Mucosa of descending colon (tissue), 3 donors: ENCODE data around the gene NDE1. TPM values are rescaled to one million over a fixed set of nuclear protein-coding genes. Genes with fewer than 3 reads are reported as not detected.

Experiments
- ATAC-seq: fragments of 200-7000 bp; cut with Tn5 transposase; one replicate; pipeline ENCODE4 v1.9.1; 2020; ENCODE audit warnings: mild to moderate bottlenecking, moderate library complexity
- DNase-seq, 3 donors: peaks; one replicate each; pipeline ENCODE4 v3.0.0-alpha.2; 2020
- H3K36me3 ChIP-seq: fragments of 200-600 bp; one replicate; pipeline ENCODE4 v1.8.0; 2021; ENCODE audit warnings: low read depth, mild to moderate bottlenecking
- H3K4me1 ChIP-seq: fragments of 200-600 bp; one replicate; pipeline ENCODE4 v1.8.0; 2021; ENCODE audit warnings: low read depth, mild to moderate bottlenecking
- H3K4me3 ChIP-seq: fragments of 200-600 bp; one replicate; pipeline ENCODE4 v1.8.0; 2021; ENCODE audit warnings: mild to moderate bottlenecking
- H3K9me3 ChIP-seq: fragments of 200-600 bp; one replicate; pipeline ENCODE4 v1.8.0; 2021; ENCODE audit warnings: mild to moderate bottlenecking
- CTCF ChIP-seq: fragments of 200-600 bp; IDR thresholded peaks from one replicate; pipeline ENCODE4 v1.8.0; 2022; ENCODE audit warnings: antibody characterized with exemption, mild to moderate bottlenecking
- intact Hi-C, 2 donors: fragments of 100-400 bp; cut with DNase I in 1 of 2; cut with micrococcal nuclease in 1 of 2; formaldehyde crosslinking; loops; one replicate each; pipeline versions ENCODE4 v1.11.0 to v1.11.1; 2022; cut with DNase I, micrococcal nuclease
- total RNA-seq, 3 donors: library from RNA; stranded (reverse); fragmentation: NEBNext Ultra II Directional in 2 of 3; extraction: Animal tissue kit (Norgen Biotek cat#: 25700) in 2 of 3; gene quantifications; one replicate each; pipeline versions ENCODE4 v1.2.1 to v1.2.4, GENCODE V29; 2021 to 2023
- donor health status: DM: no; HTN: no; CAD: no; lungs with moderate emphysema.
- donor health status: DM: no; HTN: no; CAD: no.
- donor health status: DM: no; HTN: yes; CAD: no.

Gene NDE1
- total RNA-seq, 3 donors from 2014 or later, result 27.2 to 46.6 (median 33.9) TPM

- no peaks in the 10 kb centered on the region for H3K9me3 ChIP-seq
- ATAC-seq, result no peak
- no peak for DNase-seq
- H3K36me3 ChIP-seq, result no peaks in the 10 kb centered on the region
- H3K4me3 ChIP-seq, result no peak overlapping the region
- TF ChIP-seq CTCF, result no peak
- intact Hi-C loops, result no loop called here
- peaks cover 27% of the 10 kb centered on the region for H3K4me1 ChIP-seq
These were observed 9.1 kb upstream of the NDE1 start for GRCh38 chr16:15640966-15641365.

GRCh38 chr16:15641753-15642556 lies 8.1 kb upstream of the NDE1 start:
- Histone ChIP-seq H3K4me1 (peaks cover 27% of the 10 kb centered on the region), H3K36me3 (no peaks in the 10 kb centered on the region), H3K9me3 (no peaks in the 10 kb centered on the region), H3K4me3 (peak overlapping the region; percentile 80)
- intact Hi-C loops, result no loop called here
- ATAC-seq (no peak), DNase-seq (no peak)
- TF ChIP-seq CTCF, result no peak

- Histone ChIP-seq H3K4me3 (peak overlapping the region; percentile 80), H3K4me1 (peaks cover 27% of the 10 kb centered on the region), H3K9me3 (no peaks in the 10 kb centered on the region), H3K36me3 (no peaks in the 10 kb centered on the region)
- peak; percentile 67 for ATAC-seq
- peak; percentile 79 to 91 (median 85) for DNase-seq
- TF ChIP-seq CTCF, result no peak
- intact Hi-C loops, result no loop called here
These were observed 7.4 kb upstream of the NDE1 start for GRCh38 chr16:15642557-15643047.

GRCh38 chr16:15643048-15643945 lies 6.7 kb upstream of the NDE1 start, which contains the start of gene MARF1:
MARF1 (minus strand) TSS chr16:15643154; CDS start chr16:15639233, 3,921 bp downstream.
- TF ChIP-seq CTCF, result peak; percentile 24
- H3K4me3 ChIP-seq, result peak within 1 kb of the TSS; percentile 80
- intact Hi-C loops, result no loop called here
- DNase-seq, result peak; percentile 99 to 100 (median 99)
- peaks cover 27% of the 10 kb centered on the region for H3K4me1 ChIP-seq
- no peaks in the 10 kb centered on the region for H3K9me3 ChIP-seq
- H3K36me3 ChIP-seq, result no peaks in the 10 kb centered on the region
- peak; percentile 97 for ATAC-seq

- DNase-seq (no peak), ATAC-seq (no peak)
- H3K9me3 ChIP-seq, result no peaks in the 10 kb centered on the region
- intact Hi-C loops, result no loop called here
- no peak overlapping the region for H3K4me3 ChIP-seq
- no peak for TF ChIP-seq CTCF
- H3K4me1 ChIP-seq, result peaks cover 27% of the 10 kb centered on the region
- H3K36me3 ChIP-seq, result no peaks in the 10 kb centered on the region
These were observed 6.1 kb upstream of the NDE1 start for GRCh38 chr16:15643946-15644250.
